Fibroblast of mammary gland (primary cell): ENCODE results near the gene HOOK2.
A peak's percentile ranks its signal among the peaks of the same experiment; 100 is the strongest.
"Not testable (repeated sequence)": the region's sequence is repeated elsewhere in the genome, so short reads cannot be mapped to it uniquely, and the experiment has no call there.

ENCODE experiments used
- DNase-seq: peaks from one replicate; pipeline ENCODE4 v3.0.0-alpha.2; 2010; ENCODE audit warnings: low read depth
- H3K4me3 ChIP-seq: 2 replicates; pipeline ENCODE4 v1.5.1; 2011; ENCODE audit warnings: low read depth, mild to moderate bottlenecking, low read length, moderate library complexity; ENCODE audit not compliant: control insufficient read depth
- CTCF ChIP-seq: conservative IDR thresholded peaks from 2 replicates; pipeline ENCODE4 v1.5.1; 2011; ENCODE audit warnings: low read depth, low read length, inconsistent platforms; ENCODE audit not compliant: control insufficient read depth, insufficient read depth

Gene HOOK2

GRCh38 chr19:12733369-12734214 is 41.8 kb downstream of the HOOK2 start:
- peak overlapping the region; percentile 99 for H3K4me3 ChIP-seq
- peak; percentile 74 for DNase-seq
- TF ChIP-seq CTCF = peak; percentile 45

GRCh38 chr19:12731337-12731736 is 44.0 kb downstream of the HOOK2 start:
- DNase-seq = no peak
- no peak overlapping the region for H3K4me3 ChIP-seq
- TF ChIP-seq CTCF = no peak

- H3K4me3 ChIP-seq = no peak overlapping the region
- no peak for DNase-seq
- no peak for TF ChIP-seq CTCF
Observed at GRCh38 chr19:12730064-12730463, 45.3 kb downstream of the HOOK2 start.

GRCh38 chr19:12727745-12728433 is 47.5 kb downstream of the HOOK2 start:
- no peak overlapping the region for H3K4me3 ChIP-seq
- DNase-seq = no peak
- no peak for TF ChIP-seq CTCF

GRCh38 chr19:12726988-12727316 is 48.4 kb downstream of the HOOK2 start:
- no peak overlapping the region for H3K4me3 ChIP-seq
- no peak for TF ChIP-seq CTCF
- no peak for DNase-seq

- not testable (repeated sequence) for H3K4me3 ChIP-seq, DNase-seq
Observed at GRCh38 chr19:12725612-12726011, 49.7 kb downstream of the HOOK2 start.

- DNase-seq = peak; percentile 64
- H3K4me3 ChIP-seq = peak within 1 kb of the TSS; percentile 93
- TF ChIP-seq CTCF = no peak
Observed at GRCh38 chr19:12723641-12724426, 51.5 kb downstream of the HOOK2 start, which contains the start of gene TNPO2. TSS of gene TNPO2 (minus strand) at chr19:12723932. CDS start at chr19:12720977, 2,955 bp downstream.
